ENCODE data around the gene DMRTA2.

DNA sequence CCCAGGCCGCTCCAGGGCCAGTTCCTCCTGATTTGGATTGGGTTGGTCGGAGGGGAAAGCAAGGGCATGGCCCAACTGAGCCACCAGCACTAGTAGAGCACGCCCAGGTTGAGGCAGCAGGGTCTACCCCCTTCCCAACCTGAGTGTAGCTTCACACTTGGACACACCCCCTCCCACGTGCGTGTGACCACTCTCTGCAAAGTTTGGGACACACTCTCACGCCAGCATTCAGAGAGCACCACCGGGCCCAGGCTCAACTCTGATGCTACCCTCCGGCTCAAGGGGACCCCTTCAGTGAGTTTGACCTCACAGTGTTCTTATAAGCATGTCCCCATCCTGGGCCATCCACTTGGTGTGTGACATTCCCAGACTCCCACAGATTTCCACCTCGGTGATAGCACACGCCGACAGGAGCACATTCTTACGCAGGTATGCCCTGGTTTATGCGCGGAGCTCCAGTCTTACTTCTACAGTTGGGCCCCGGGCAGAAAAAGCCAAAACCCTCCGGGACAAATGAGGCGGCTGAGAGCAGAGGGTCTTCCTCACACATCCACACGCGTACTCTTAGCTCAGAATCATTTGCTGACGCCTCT is 3.0 kb upstream of the DMRTA2 start:
- TF ChIP-seq, protein P1, sequence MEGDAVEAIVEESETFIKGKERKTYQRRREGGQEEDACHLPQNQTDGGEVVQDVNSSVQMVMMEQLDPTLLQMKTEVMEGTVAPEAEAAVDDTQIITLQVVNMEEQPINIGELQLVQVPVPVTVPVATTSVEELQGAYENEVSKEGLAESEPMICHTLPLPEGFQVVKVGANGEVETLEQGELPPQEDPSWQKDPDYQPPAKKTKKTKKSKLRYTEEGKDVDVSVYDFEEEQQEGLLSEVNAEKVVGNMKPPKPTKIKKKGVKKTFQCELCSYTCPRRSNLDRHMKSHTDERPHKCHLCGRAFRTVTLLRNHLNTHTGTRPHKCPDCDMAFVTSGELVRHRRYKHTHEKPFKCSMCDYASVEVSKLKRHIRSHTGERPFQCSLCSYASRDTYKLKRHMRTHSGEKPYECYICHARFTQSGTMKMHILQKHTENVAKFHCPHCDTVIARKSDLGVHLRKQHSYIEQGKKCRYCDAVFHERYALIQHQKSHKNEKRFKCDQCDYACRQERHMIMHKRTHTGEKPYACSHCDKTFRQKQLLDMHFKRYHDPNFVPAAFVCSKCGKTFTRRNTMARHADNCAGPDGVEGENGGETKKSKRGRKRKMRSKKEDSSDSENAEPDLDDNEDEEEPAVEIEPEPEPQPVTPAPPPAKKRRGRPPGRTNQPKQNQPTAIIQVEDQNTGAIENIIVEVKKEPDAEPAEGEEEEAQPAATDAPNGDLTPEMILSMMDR (IDR thresholded peaks at IDR 0.05): no peak
- TF ChIP-seq POLR2A (IDR thresholded peaks at IDR 0.05): no peak
